ENCODE results near the gene PRIMPOL.
"Not testable (repeated sequence)": the region's sequence is repeated elsewhere in the genome, so short reads cannot be mapped to it uniquely, and the experiment has no call there.

The PRIMPOL gene

GRCh38 chr4:184641022-184641421 lies 8.5 kb upstream of the PRIMPOL start:
- DNase-seq (ENCODE audit: low read depth in 2 of 2) = no peak

- DNase-seq (ENCODE audit: low read depth in 2 of 2) = no peak
Measured at GRCh38 chr4:184641451-184641850, 8.1 kb upstream of the PRIMPOL start.

GRCh38 chr4:184643731-184644130 lies 5.8 kb upstream of the PRIMPOL start:
- no peak for DNase-seq (ENCODE audit: low read depth in 2 of 2)

GRCh38 chr4:184644553-184645307 lies 4.8 kb upstream of the PRIMPOL start:
- DNase-seq (ENCODE audit: low read depth in 2 of 2) = no peak

- DNase-seq (ENCODE audit: low read depth in 2 of 2) = no peak
Measured at GRCh38 chr4:184645904-184646610, 3.5 kb upstream of the PRIMPOL start.

GRCh38 chr4:184647266-184648053 lies 2.1 kb upstream of the PRIMPOL start:
- no peak for DNase-seq (ENCODE audit: low read depth in 2 of 2)

- no peak for DNase-seq (ENCODE audit: low read depth in 2 of 2)
Measured at GRCh38 chr4:184648054-184648312, 1.6 kb upstream of the PRIMPOL start.

- no peak for DNase-seq (ENCODE audit: low read depth in 2 of 2)
Measured at GRCh38 chr4:184648313-184649025, 1.1 kb upstream of the PRIMPOL start.

- DNase-seq (ENCODE audit: low read depth in 2 of 2) = no peak
Measured at GRCh38 chr4:184649971-184650855, 675 bp downstream of the PRIMPOL start.

- DNase-seq (ENCODE audit: low read depth in 2 of 2) = no peak
Measured at GRCh38 chr4:184651899-184652298, 2.4 kb downstream of the PRIMPOL start.

GRCh38 chr4:184652681-184653080 lies 3.1 kb downstream of the PRIMPOL start:
- not testable (repeated sequence) for DNase-seq (ENCODE audit: low read depth in 2 of 2)

GRCh38 chr4:184653650-184654049 lies 4.1 kb downstream of the PRIMPOL start:
- peak; percentile 29 to 33 for DNase-seq (ENCODE audit: low read depth in 2 of 2)

GRCh38 chr4:184655889-184656869 lies 6.6 kb downstream of the PRIMPOL start:
- DNase-seq (ENCODE audit: low read depth in 2 of 2) = no peak

- DNase-seq (ENCODE audit: low read depth in 2 of 2) = no peak
Measured at GRCh38 chr4:184657144-184657543, 7.6 kb downstream of the PRIMPOL start.

- DNase-seq (ENCODE audit: low read depth in 2 of 2) = not testable (repeated sequence)
Measured at GRCh38 chr4:184657820-184658219, 8.3 kb downstream of the PRIMPOL start.

GRCh38 chr4:184660978-184661377 lies 11.4 kb downstream of the PRIMPOL start:
- no peak for DNase-seq (ENCODE audit: low read depth in 2 of 2)

GRCh38 chr4:184662236-184662635 lies 12.7 kb downstream of the PRIMPOL start:
- no peak for DNase-seq (ENCODE audit: low read depth in 2 of 2)

GRCh38 chr4:184664445-184665210 lies 15.1 kb downstream of the PRIMPOL start:
- DNase-seq (ENCODE audit: low read depth in 2 of 2) = no peak

GRCh38 chr4:184666670-184667069 lies 17.1 kb downstream of the PRIMPOL start:
- no peak for DNase-seq (ENCODE audit: low read depth in 2 of 2)
